OCI-LY1 (cell line): ENCODE data around the gene ERCC4.

ENCODE experiments used
- H2AFZ ChIP-seq: fragments of 200-600 bp; sonication (generic), shearing (Covaris generic); 2 replicates; pipeline ENCODE4 v1.6.0; 2014; ENCODE audit warnings: antibody characterized with exemption, mild to moderate bottlenecking, low read length
- H3F3A ChIP-seq: fragments of 200-600 bp; sonication (generic), shearing (Covaris generic); 2 replicates; pipeline ENCODE4 v1.6.0; 2014; ENCODE audit warnings: mild to moderate bottlenecking, antibody characterized with exemption, low read length, moderate library complexity; ENCODE audit not compliant: insufficient read depth
- H3K27ac ChIP-seq: fragments of 200-600 bp; sonication (generic); 2 replicates; pipeline ENCODE4 v1.5.1; 2014; ENCODE audit warnings: low read length, mixed run types, mild to moderate bottlenecking, low read depth; ENCODE audit not compliant: poor library complexity, severe bottlenecking
- H3K27me3 ChIP-seq: fragments of 200-600 bp; sonication (generic); 2 replicates; pipeline ENCODE4 v1.6.0; 2014; ENCODE audit warnings: antibody characterized with exemption, mild to moderate bottlenecking, low read length, moderate library complexity; ENCODE audit not compliant: insufficient read depth
- H3K36me3 ChIP-seq: fragments of 200-600 bp; sonication (generic); 2 replicates; pipeline ENCODE4 v1.6.1; 2014; ENCODE audit warnings: mild to moderate bottlenecking, antibody characterized with exemption, low read length, moderate library complexity, mixed read lengths; ENCODE audit not compliant: insufficient read depth
- H3K4me1 ChIP-seq: fragments of 200-600 bp; sonication (generic); 2 replicates; pipeline ENCODE4 v1.5.1; 2014; ENCODE audit warnings: mild to moderate bottlenecking, low read length, moderate library complexity; ENCODE audit not compliant: insufficient read depth, severe bottlenecking
- H3K4me2 ChIP-seq: fragments of 200-600 bp; sonication (generic), shearing (Covaris generic); 2 replicates; pipeline ENCODE4 v1.6.1; 2014; ENCODE audit warnings: low read length
- H3K4me3 ChIP-seq: fragments of 200-600 bp; sonication (generic); 2 replicates; pipeline ENCODE4 v1.5.1; 2014; ENCODE audit warnings: low read length, low read depth, mild to moderate bottlenecking, mixed read lengths; ENCODE audit not compliant: poor library complexity, severe bottlenecking
- H3K79me2 ChIP-seq: fragments of 200-600 bp; shearing (Covaris generic); 2 replicates; pipeline ENCODE4 v1.6.1; 2016; ENCODE audit warnings: mixed run types, low read length, mixed read lengths; ENCODE audit not compliant: insufficient read depth
- H3K9ac ChIP-seq: fragments of 200-600 bp; sonication (generic), shearing (Covaris generic); 2 replicates; pipeline ENCODE4 v1.6.1; 2014; ENCODE audit warnings: mild to moderate bottlenecking, low read length, mixed read lengths
- H3K9me2 ChIP-seq: fragments of 200-600 bp; sonication (generic), shearing (Covaris generic); 2 replicates; pipeline ENCODE4 v1.6.1; 2014; ENCODE audit warnings: low read depth, mild to moderate bottlenecking, low read length, mixed read lengths
- H3K9me3 ChIP-seq: fragments of 200-600 bp; shearing (Covaris generic); 2 replicates; pipeline ENCODE4 v1.6.1; 2014; ENCODE audit warnings: low read length, mixed read lengths
- H4K20me1 ChIP-seq: fragments of 200-600 bp; sonication (generic), shearing (Covaris generic); 2 replicates; pipeline ENCODE4 v1.6.0; 2016; ENCODE audit warnings: mild to moderate bottlenecking, low read length; ENCODE audit not compliant: insufficient read depth
- EZH2 ChIP-seq: fragments of 200-600 bp; sonication (generic), shearing (Covaris generic); IDR thresholded peaks from 2 replicates; pipeline ENCODE4 v1.8.0; 2017; ENCODE audit warnings: borderline replicate concordance, mixed run types, mild to moderate bottlenecking, antibody characterized with exemption, low read length, moderate library complexity, mixed read lengths
- TF ChIP-seq, protein P1 (sequence below): fragments of 200-600 bp; sonication (generic), shearing (Covaris generic); IDR thresholded peaks from 2 replicates; pipeline ENCODE4 v1.5.1; 2017; ENCODE audit warnings: mild to moderate bottlenecking, antibody characterized with exemption, low read length, moderate library complexity, mixed read lengths

Gene ERCC4

DNA sequence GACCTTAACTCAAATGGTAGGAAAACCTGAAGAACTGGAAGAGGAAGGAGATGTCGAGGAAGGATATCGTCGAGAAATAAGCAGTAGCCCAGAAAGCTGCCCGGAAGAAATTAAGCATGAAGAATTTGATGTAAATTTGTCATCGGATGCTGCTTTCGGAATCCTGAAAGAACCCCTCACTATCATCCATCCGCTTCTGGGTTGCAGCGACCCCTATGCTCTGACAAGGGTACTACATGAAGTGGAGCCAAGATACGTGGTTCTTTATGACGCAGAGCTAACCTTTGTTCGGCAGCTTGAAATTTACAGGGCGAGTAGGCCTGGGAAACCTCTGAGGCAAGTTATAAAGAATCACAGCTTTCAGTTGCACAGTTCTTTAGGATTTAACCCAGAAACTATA, 15.5 kb downstream of the ERCC4 start:
- Histone ChIP-seq H2AFZ (no peak overlapping the region), H3K4me1 (no peaks in the 10 kb centered on the region), H3K9ac (no peak overlapping the region), H3K4me2 (no peak overlapping the region), H3K79me2 (no peaks in the 10 kb centered on the region), H3K36me3 (peaks cover 70% of the 10 kb centered on the region), H3K9me3 (no peaks in the 10 kb centered on the region), H3K9me2 (no peaks in the 10 kb centered on the region), H3F3A (no peaks in the 10 kb centered on the region), H3K27ac (no peak overlapping the region), H3K27me3 (no peaks in the 10 kb centered on the region), H4K20me1 (no peaks in the 10 kb centered on the region), H3K4me3 (no peak overlapping the region)
- TF ChIP-seq, protein P1, sequence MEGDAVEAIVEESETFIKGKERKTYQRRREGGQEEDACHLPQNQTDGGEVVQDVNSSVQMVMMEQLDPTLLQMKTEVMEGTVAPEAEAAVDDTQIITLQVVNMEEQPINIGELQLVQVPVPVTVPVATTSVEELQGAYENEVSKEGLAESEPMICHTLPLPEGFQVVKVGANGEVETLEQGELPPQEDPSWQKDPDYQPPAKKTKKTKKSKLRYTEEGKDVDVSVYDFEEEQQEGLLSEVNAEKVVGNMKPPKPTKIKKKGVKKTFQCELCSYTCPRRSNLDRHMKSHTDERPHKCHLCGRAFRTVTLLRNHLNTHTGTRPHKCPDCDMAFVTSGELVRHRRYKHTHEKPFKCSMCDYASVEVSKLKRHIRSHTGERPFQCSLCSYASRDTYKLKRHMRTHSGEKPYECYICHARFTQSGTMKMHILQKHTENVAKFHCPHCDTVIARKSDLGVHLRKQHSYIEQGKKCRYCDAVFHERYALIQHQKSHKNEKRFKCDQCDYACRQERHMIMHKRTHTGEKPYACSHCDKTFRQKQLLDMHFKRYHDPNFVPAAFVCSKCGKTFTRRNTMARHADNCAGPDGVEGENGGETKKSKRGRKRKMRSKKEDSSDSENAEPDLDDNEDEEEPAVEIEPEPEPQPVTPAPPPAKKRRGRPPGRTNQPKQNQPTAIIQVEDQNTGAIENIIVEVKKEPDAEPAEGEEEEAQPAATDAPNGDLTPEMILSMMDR: peak; percentile 41; the same call in 1 of the 2 replicates
- TF ChIP-seq EZH2: no peak

DNA sequence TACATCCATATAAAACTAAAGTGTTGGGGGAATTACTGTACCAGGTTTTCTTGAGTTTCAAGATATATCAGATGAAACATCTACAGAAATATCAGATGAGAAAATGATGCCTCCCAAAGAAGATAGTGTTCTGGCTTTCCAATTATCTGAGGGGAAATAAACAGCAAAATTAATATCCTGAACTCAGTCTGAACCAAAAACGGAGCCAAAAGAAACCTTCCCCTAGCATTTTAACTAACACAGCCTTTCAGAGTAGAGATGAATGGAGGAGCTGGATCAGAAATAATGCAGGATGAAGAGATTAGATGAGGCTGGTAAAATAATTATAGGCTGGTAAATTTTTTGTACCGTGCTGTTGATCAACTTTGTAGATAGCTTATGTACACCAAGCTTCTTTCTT, 16.2 kb downstream of the ERCC4 start:
- no peaks in the 10 kb centered on the region for H4K20me1 ChIP-seq
- no peak overlapping the region for H3K4me3 ChIP-seq
- H3K4me1 ChIP-seq: no peaks in the 10 kb centered on the region
- no peaks in the 10 kb centered on the region for H3K79me2 ChIP-seq
- H3K4me2 ChIP-seq: no peak overlapping the region
- H3K9ac ChIP-seq: no peak overlapping the region
- no peak for TF ChIP-seq EZH2
- TF ChIP-seq, protein P1: no peak
- H3K27me3 ChIP-seq: no peaks in the 10 kb centered on the region
- H3F3A ChIP-seq: no peaks in the 10 kb centered on the region
- no peak overlapping the region for H2AFZ ChIP-seq
- H3K36me3 ChIP-seq: peaks cover 67% of the 10 kb centered on the region
- no peaks in the 10 kb centered on the region for H3K9me3 ChIP-seq
- no peaks in the 10 kb centered on the region for H3K9me2 ChIP-seq
- H3K27ac ChIP-seq: no peak overlapping the region

DNA sequence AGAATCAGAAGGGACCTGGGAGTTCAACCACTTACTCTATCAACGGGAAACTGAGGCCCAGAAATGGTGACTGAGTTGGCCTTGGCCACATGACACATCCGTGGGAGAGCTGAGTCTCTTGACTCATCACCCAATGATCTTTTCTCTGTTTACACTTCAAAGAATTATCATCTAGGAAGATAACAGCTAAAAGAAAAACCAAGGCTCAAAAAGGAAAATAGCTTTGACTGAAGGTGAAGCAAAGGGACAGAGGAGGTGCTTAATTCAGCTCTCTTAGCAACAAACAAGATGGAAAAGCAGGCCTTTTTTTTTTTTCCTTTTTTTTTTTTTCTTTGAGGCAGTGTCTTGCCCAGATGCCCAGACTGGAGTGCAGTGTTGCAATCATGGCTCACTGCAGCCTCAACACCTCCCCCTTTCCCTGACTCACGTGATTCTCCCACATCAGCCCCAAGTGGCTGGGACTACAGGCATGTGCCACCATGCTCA, 16.7 kb downstream of the ERCC4 start:
- H3K9ac ChIP-seq: no peak overlapping the region
- H2AFZ ChIP-seq: no peak overlapping the region
- H3K4me2 ChIP-seq: no peak overlapping the region
- H3K36me3 ChIP-seq: peaks cover 62% of the 10 kb centered on the region
- H3K27me3 ChIP-seq: no peaks in the 10 kb centered on the region
- H3K4me3 ChIP-seq: no peak overlapping the region
- H3K79me2 ChIP-seq: no peaks in the 10 kb centered on the region
- no peaks in the 10 kb centered on the region for H3F3A ChIP-seq
- no peaks in the 10 kb centered on the region for H3K4me1 ChIP-seq
- no peaks in the 10 kb centered on the region for H3K9me2 ChIP-seq
- TF ChIP-seq EZH2: no peak
- TF ChIP-seq, protein P1: no peak
- H3K9me3 ChIP-seq: no peaks in the 10 kb centered on the region
- H3K27ac ChIP-seq: no peak overlapping the region
- H4K20me1 ChIP-seq: no peaks in the 10 kb centered on the region
